Testis (tissue), 3 donors: Measurements from ENCODE around the gene URM1. TPM values are rescaled to one million over a fixed set of nuclear protein-coding genes. Genes with fewer than 3 reads are reported as not detected.

Experiments
- DNase-seq: peaks from one replicate; pipeline ENCODE4 v3.0.0-alpha.2; 2019
- H3K27ac ChIP-seq, 2 donors: fragments of 200-600 bp; sonication (generic); one replicate each; pipeline ENCODE4 v1.5.1; 2019
- H3K27me3 ChIP-seq: fragments of 200-600 bp; sonication (generic); one replicate; pipeline ENCODE4 v1.5.1; 2019
- H3K36me3 ChIP-seq: fragments of 200-600 bp; sonication (generic); one replicate; pipeline ENCODE4 v1.5.1; 2017; ENCODE audit warnings: low read depth; ENCODE audit errors: missing control alignments
- H3K4me1 ChIP-seq: fragments of 200-600 bp; sonication (generic); one replicate; pipeline ENCODE4 v1.5.1; 2019
- H3K4me3 ChIP-seq, 2 donors: fragments of 200-600 bp; sonication (generic); one replicate each; pipeline ENCODE4 v1.5.1; 2017 to 2019
- H3K9me3 ChIP-seq: fragments of 200-600 bp; sonication (generic); one replicate; pipeline ENCODE4 v1.5.1; 2017
- POLR2A ChIP-seq: fragments of 450-650 bp; IDR thresholded peaks from one replicate; pipeline ENCODE4 v1.6.1; 2017; ENCODE audit warnings: antibody characterized with exemption, mild to moderate bottlenecking, moderate library complexity
- WGBS, 2 donors: methylation state at CpG; one replicate each; pipeline ENCODE4 v1.1.5; 2018; 5-methylcytosine and 5-hydroxymethylcytosine counted together
- intact Hi-C: fragments of 100-400 bp; cut with DNase I; formaldehyde crosslinking; loops from one replicate; pipeline ENCODE4 v1.15.1; 2023; ENCODE audit warnings: low total_unique reads
- polyA plus RNA-seq: library from polyadenylated mRNA; stranded (reverse); fragments of 350-450 nt; fragmentation: Illumina TruSeq; extraction: RNeasy Lipid Tissue Mini Kit (QIAGEN cat#74804); gene quantifications from one replicate; pipeline ENCODE4 v1.2.3, GENCODE V29; 2014; ENCODE audit warnings: low read depth, low replicate concordance; ENCODE audit not compliant: insufficient read depth
- total RNA-seq, 2 donors: library from RNA; depleted of rRNA; stranded (reverse); fragments of >200 nt; gene quantifications; one replicate each; pipeline ENCODE4 v1.2.3, GENCODE V29; 2016
- TF ChIP-seq, protein P1 (sequence below), 3 experiments: fragments of 450-650 bp in 2 of 3; fragments of 200-600 bp in 1 of 3; sonication (generic) in 1 of 3; IDR thresholded peaks; one replicate each; pipeline ENCODE4 v1.5.1; 2016 to 2019; ENCODE audit warnings: antibody characterized with exemption in 3 of 3, mild to moderate bottlenecking in 2 of 3, moderate library complexity in 1 of 3

The URM1 gene
- total and polyA plus RNA-seq, 3 donors from 2014 or later, result 31.5 to 51.1 (median 36.8) TPM

DNA sequence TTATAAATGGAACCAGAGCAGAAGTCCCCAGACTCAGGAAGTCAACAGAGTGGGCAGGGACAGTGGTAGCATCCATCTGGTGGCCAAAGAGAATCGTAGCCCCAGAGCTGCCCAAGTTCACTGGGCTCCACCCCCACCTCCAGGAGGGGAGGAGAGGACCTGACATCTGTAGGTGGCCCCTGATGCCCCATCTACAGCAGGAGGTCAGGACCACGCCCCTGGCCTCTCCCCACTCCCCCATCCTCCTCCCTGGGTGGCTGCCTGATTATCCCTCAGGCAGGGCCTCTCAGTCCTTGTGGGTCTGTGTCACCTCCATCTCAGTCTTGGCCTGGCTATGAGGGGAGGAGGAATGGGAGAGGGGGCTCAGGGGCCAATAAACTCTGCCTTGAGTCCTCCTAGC is 10.3 kb upstream of the URM1 start:
- Histone ChIP-seq H3K27ac (no peak overlapping the region), H3K4me3 (no peak overlapping the region), H3K27me3 (no peaks in the 10 kb centered on the region), H3K4me1 (peaks cover 8% of the 10 kb centered on the region), H3K36me3 (no peaks in the 10 kb centered on the region), H3K9me3 (no peaks in the 10 kb centered on the region)
- TF ChIP-seq, protein P1, sequence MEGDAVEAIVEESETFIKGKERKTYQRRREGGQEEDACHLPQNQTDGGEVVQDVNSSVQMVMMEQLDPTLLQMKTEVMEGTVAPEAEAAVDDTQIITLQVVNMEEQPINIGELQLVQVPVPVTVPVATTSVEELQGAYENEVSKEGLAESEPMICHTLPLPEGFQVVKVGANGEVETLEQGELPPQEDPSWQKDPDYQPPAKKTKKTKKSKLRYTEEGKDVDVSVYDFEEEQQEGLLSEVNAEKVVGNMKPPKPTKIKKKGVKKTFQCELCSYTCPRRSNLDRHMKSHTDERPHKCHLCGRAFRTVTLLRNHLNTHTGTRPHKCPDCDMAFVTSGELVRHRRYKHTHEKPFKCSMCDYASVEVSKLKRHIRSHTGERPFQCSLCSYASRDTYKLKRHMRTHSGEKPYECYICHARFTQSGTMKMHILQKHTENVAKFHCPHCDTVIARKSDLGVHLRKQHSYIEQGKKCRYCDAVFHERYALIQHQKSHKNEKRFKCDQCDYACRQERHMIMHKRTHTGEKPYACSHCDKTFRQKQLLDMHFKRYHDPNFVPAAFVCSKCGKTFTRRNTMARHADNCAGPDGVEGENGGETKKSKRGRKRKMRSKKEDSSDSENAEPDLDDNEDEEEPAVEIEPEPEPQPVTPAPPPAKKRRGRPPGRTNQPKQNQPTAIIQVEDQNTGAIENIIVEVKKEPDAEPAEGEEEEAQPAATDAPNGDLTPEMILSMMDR (IDR thresholded peaks at IDR 0.05), result no peak
- TF ChIP-seq POLR2A, result no peak
- 40% methylated on average over 1 of the region's 2 CpGs; no CpG with 5 or more reads in 1 of the 2 donors for WGBS, 2 donors
- intact Hi-C loops, result no loop called here
- DNase-seq, result no peak

DNA sequence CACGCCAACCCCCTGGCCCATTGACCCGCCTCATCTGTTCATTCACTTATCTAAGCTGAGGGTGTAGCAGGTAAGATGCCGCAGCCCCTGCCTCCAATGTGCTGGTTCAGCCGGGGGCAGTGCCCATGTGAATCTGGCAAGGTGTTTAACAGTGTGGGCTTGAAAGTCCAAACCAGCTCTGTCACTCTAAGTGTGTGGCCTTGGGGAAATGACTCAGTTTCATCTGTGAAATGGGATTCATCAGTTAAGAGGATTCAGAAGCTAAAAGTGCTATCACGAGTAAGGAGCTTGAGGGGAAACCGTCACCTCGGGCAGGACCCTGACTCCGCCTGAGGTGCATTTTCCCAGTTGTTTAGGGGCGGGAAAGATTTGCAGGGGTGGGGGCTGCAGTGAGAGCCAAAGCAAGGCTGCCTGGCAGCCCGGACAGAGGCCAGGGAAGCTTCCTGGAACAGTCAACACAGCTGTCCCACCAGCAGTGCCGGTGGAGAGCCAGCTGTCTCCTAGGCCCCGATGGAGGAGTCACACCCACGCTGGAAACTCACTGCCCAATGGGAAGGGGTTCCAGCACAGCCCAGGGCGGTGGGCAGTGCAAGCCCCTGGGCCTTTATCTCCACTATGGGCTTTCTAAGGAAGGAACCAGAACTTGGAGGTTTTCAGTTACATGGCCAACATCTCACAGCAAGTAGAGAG is 9.7 kb upstream of the URM1 start:
- TF ChIP-seq, protein P1 (IDR thresholded peaks at IDR 0.05), result no peak
- TF ChIP-seq POLR2A, result no peak
- Histone ChIP-seq H3K36me3 (no peaks in the 10 kb centered on the region), H3K27me3 (no peaks in the 10 kb centered on the region), H3K27ac (peak overlapping the region in 1 of 2 donors; percentile 29), H3K4me1 (peaks cover 8% of the 10 kb centered on the region), H3K9me3 (no peaks in the 10 kb centered on the region), H3K4me3 (no peak overlapping the region)
- DNase-seq, result no peak
- intact Hi-C loops, result no loop called here
- 58 to 78% methylated on average over 10 to 14 of the region's 14 CpGs for WGBS, 2 donors

DNA sequence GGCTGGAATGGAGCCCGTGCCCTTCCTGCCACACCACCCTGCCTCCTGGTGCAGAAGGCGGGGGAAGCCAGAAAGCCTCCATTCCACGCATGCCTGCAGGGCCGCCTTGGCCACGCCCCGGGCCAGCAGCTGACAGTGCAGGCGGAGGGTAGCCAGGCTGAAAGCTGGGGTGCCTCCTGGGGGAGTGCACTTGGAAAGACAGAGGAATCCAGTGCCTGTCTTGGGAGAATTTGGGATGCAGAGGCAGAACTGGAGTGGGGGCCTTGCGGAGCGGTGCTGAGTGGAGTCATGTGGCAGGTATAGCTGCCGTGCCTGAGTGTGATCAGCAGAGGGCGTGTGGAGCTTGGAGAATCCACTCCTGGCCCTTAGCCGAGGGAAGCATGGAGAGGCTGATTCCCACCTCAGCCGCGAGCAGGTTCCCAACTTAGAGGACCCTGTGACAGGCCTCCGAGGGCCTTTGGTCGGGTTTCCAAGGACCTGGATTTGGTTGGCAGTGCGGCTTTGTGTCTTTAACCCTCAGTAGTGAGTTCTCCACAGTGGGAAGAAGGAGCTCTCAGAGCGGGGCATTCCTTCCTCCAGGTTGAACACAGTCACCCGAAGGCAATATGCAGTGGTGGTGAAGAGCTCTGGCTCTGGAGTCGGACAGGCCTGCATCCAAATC is 9.1 kb upstream of the URM1 start:
- Histone ChIP-seq H3K36me3 (no peaks in the 10 kb centered on the region), H3K9me3 (no peaks in the 10 kb centered on the region), H3K27ac (peak overlapping the region in 1 of 2 donors; percentile 29), H3K27me3 (no peaks in the 10 kb centered on the region), H3K4me3 (peak overlapping the region in 1 of 2 donors; percentile 11), H3K4me1 (peaks cover 8% of the 10 kb centered on the region)
- intact Hi-C loops, result no loop called here
- peak; percentile 92 for DNase-seq
- WGBS, 2 donors, result 25 to 68% methylated on average over 3 to 14 of the region's 20 CpGs
- no peak for TF ChIP-seq POLR2A
- TF ChIP-seq, protein P1 (IDR thresholded peaks at IDR 0.05), result peak; percentile 66 to 81 (median 69)

DNA sequence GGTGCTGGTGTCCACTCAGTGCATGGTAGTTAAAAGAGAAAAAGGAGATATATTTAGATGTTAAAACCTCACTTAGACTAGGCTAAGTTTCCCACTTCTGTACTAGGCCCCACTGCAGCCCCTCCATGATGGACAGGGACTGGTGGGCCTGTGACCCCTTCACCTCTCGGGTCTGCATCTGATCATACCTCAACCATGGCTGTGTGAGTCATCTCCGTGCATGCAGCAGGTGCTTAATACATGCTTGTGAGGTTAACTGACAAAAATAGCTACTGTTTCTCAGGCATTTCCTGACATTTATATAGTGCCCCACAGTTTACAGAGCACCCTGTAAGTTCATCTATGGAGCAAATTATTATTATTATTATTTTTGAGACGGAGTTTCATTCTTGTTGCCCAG is 8.4 kb upstream of the URM1 start:
- no peak overlapping the region for H3K4me3 ChIP-seq
- H3K9me3 ChIP-seq, result no peaks in the 10 kb centered on the region
- 85 to 87% methylated on average over 3 of the region's 3 CpGs for WGBS, 2 donors
- H3K27me3 ChIP-seq, result no peaks in the 10 kb centered on the region
- H3K4me1 ChIP-seq, result peaks cover 8% of the 10 kb centered on the region
- intact Hi-C loops, result no loop called here
- no peak overlapping the region for H3K27ac ChIP-seq
- DNase-seq, result no peak
- TF ChIP-seq, protein P1 (IDR thresholded peaks at IDR 0.05), result no peak
- no peaks in the 10 kb centered on the region for H3K36me3 ChIP-seq
